Measurements from ENCODE around the gene SLC1A5.

DNA sequence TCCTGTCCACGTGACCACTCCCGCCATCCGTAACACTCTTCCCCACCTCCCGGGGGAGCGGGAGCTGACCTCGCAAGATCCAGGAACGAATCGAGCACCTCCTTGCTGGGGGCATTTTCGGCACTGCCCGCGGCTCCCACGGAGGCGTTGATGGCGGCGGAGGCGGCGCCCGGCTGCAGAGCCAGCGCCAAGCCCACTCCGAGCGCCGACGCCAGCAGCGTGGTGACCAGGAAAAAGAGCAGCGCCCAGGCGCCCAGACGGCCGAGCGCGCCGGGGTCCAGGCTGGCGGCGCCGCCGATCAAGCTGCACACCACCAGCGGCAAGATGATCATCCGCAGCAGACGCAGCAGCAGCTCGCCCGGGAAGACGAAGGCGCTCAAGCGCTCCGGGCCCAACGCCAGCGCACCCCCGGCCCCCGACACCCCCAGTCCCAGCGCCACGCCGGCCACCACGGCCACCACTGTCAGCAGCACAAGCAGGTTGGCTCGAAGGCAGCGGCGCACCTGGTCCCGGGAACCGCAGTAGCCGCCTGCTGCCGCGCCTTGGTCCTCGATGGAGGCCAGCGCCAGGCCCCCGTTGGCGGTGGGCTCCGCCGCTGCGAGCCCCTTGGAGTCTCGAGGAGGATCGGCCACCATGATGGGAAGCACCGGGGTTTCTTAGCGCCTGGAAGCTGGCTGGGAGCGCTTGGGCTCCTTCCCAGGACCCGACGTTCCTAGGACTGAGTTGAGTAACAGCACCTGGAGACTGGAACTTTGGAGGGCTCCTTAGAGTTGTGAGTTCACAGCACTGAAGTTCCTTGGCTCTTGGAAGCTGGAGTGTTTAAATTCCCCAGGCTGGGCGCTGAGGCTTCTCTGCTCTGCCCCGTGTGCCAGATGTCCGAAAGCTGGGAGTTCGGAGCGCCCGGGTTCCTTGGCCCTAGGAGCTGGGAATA, 798 bp downstream of the SLC1A5 start:
- TF ChIP-seq CTCF (IDR thresholded peaks at IDR 0.05): no peak
- peak; percentile 45 for TF ChIP-seq POLR2A (IDR thresholded peaks at IDR 0.05)
- peak; percentile 16 to 57 (median 20) for TF ChIP-seq POLR2AphosphoS5 (IDR thresholded peaks at IDR 0.05)
- no peak for TF ChIP-seq EP300 (IDR thresholded peaks at IDR 0.05; ENCODE audit: low read depth)
